CD4-positive, CD25-positive, alpha-beta regulatory T cell (primary cell): ENCODE data around the gene F10. TPM values are rescaled to one million over a fixed set of nuclear protein-coding genes. Genes with fewer than 3 reads are reported as not detected.
"Not testable (repeated sequence)": the region's sequence is repeated elsewhere in the genome, so short reads cannot be mapped to it uniquely, and the experiment has no call there.

Experiments used
- ATAC-seq, 2 donors: fragments of 150-1000 bp; cut with Tn5 transposase; one replicate each; pipeline ENCODE4 v1.10.0; 2021; ENCODE audit warnings: low read depth in 2 of 2, moderate number of reproducible peaks in 2 of 2, moderate library complexity in 1 of 2
- DNase-seq, 3 donors: peaks; one replicate each; pipeline versions ENCODE4 v3.0.0 to v3.0.0-alpha.2; 2012 to 2022; ENCODE audit warnings: mixed read lengths in 1 of 3
- H3K27ac ChIP-seq: one replicate; pipeline ENCODE4 v1.7.0; 2013; ENCODE audit warnings: mild to moderate bottlenecking, low read length; ENCODE audit not compliant: insufficient read depth, poor library complexity, severe bottlenecking
- H3K27me3 ChIP-seq: one replicate; pipeline ENCODE4 v1.7.0; 2013; ENCODE audit warnings: low read length; ENCODE audit not compliant: control insufficient read depth, insufficient read depth
- H3K36me3 ChIP-seq: one replicate; pipeline ENCODE4 v1.7.0; 2013; ENCODE audit warnings: mild to moderate bottlenecking, low read length, moderate library complexity; ENCODE audit not compliant: control insufficient read depth, insufficient read depth
- H3K4me1 ChIP-seq: 2 replicates; pipeline ENCODE4 v1.7.0; 2013; ENCODE audit warnings: mild to moderate bottlenecking, low read length; ENCODE audit not compliant: insufficient read depth, control insufficient read depth, poor library complexity, severe bottlenecking
- H3K4me3 ChIP-seq: one replicate; pipeline ENCODE4 v1.7.0; 2013; ENCODE audit warnings: low read depth, mild to moderate bottlenecking, low read length, moderate library complexity
- H3K9me3 ChIP-seq, 2 experiments: 1 replicate in 1 of 2; 2 replicates in 1 of 2; pipeline ENCODE4 v1.7.0; 2013; ENCODE audit warnings: low read length in 2 of 2, mild to moderate bottlenecking in 1 of 2, moderate library complexity in 1 of 2; ENCODE audit not compliant: control insufficient read depth in 2 of 2
- H3K27ac Mint-ChIP-seq, 3 donors: one replicate each; pipeline ENCODE4 v1.8.0; 2020 to 2022; ENCODE audit warnings: mild to moderate bottlenecking in 3 of 3, mixed read lengths in 3 of 3, moderate library complexity in 2 of 3
- H3K27me3 Mint-ChIP-seq: one replicate; pipeline ENCODE4 v1.8.0; 2022; ENCODE audit warnings: mild to moderate bottlenecking, mixed read lengths
- H3K36me3 Mint-ChIP-seq: one replicate; pipeline ENCODE4 v1.8.0; 2020; ENCODE audit warnings: mixed read lengths
- H3K4me1 Mint-ChIP-seq, 4 donors: one replicate each; pipeline ENCODE4 v1.8.0; 2020 to 2022; ENCODE audit warnings: mixed read lengths in 4 of 4, mild to moderate bottlenecking in 1 of 4
- H3K4me3 Mint-ChIP-seq, 4 donors: one replicate each; pipeline ENCODE4 v1.8.0; 2020 to 2022; ENCODE audit warnings: mild to moderate bottlenecking in 4 of 4, mixed read lengths in 4 of 4, moderate library complexity in 3 of 4
- H3K9me3 Mint-ChIP-seq, 7 donors: one replicate each; pipeline ENCODE4 v1.8.0; 2020 to 2022; ENCODE audit warnings: mixed read lengths in 7 of 7, mild to moderate bottlenecking in 3 of 7, moderate library complexity in 2 of 7
- polyA plus RNA-seq, 4 donors: library from polyadenylated mRNA; unstranded; fragments of 300-500 nt; fragmentation: Illumina TruSeq; gene quantifications; one replicate each; pipeline ENCODE4 v1.2.3, GENCODE V29; 2021
- total RNA-seq: library from RNA; stranded (reverse); gene quantifications from one replicate; pipeline ENCODE4 v1.2.3, GENCODE V29; 2022

Gene F10
- total and polyA plus RNA-seq, 5 donors from 2014 or later = 0.11 TPM; not detected in 4

DNA sequence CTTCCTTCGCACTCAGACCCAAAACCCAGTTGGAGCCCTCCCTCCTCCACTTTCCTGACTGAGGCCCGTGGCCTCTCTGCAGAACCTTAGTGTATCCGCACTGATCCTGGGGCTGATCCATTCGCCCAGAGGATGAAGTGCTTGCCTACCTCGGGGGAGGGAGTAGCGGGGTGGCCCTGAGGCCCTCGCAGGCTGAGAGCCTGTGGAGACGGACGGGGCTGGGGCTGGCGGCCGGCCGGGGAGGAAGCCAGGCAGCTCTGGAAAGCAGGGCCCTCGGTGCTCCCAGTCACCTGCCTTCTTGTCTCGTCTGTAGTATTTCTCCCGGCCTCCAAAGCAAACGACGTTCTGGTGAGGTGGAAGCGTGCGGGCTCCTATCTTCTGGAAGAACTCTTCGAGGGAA is 37.1 kb downstream of the F10 start:
- no peak for DNase-seq
- no peak for ATAC-seq
- peaks cover 13% of the 10 kb centered on the region for H3K4me1 ChIP-seq
- no peaks in the 10 kb centered on the region for H3K9me3 ChIP-seq
- H3K27ac ChIP-seq = no peak overlapping the region
- no peaks in the 10 kb centered on the region for H3K27me3 Mint-ChIP-seq
- H3K4me3 ChIP-seq = no peak overlapping the region
- H3K27ac Mint-ChIP-seq = no peak overlapping the region
- H3K4me3 Mint-ChIP-seq = peak overlapping the region in 1 of 4 donors; percentile 52
- no peaks in the 10 kb centered on the region for H3K36me3 Mint-ChIP-seq
- H3K36me3 ChIP-seq = no peaks in the 10 kb centered on the region
- no peaks in the 10 kb centered on the region for H3K27me3 ChIP-seq
- H3K4me1 Mint-ChIP-seq = peaks cover 0 to 36% (median 15%) of the 10 kb centered on the region in 4 donors
- H3K9me3 Mint-ChIP-seq = peaks cover 0 to 5% (median 0%) of the 10 kb centered on the region in 7 donors

DNA sequence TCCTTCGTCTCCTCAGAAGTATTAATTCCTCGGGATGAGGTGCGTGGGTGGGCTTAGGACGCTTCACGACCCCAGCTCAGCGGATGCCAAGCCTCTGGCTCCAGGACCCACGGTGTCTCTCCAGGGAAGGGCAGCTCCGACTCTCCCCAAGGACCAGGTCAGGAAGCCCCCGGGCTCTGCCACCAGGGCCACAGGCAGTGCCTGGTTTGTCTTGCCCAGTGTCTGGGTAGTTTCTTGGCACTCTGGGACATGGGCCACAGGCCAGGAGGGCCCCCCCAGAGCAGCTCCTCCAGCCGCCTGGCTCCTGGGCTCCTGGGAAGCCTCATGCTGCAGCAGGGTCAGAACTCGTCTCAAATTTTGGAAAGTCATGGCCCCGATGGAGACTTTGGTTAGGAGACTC is 38.4 kb downstream of the F10 start:
- Mint-ChIP-seq H3K4me1 (peaks cover 0 to 36% (median 17%) of the 10 kb centered on the region in 4 donors), H3K27ac (peak overlapping the region in 1 of 3 donors; percentile 92), H3K36me3 (no peaks in the 10 kb centered on the region), H3K27me3 (no peaks in the 10 kb centered on the region), H3K4me3 (peak overlapping the region in 2 of 4 donors; percentile 52 to 86), H3K9me3 (peaks cover 0 to 2% (median 0%) of the 10 kb centered on the region in 7 donors)
- peaks cover 13% of the 10 kb centered on the region for H3K4me1 ChIP-seq
- no peaks in the 10 kb centered on the region for H3K9me3 ChIP-seq
- H3K27ac ChIP-seq = peak overlapping the region; percentile 5
- no peaks in the 10 kb centered on the region for H3K36me3 ChIP-seq
- no peaks in the 10 kb centered on the region for H3K27me3 ChIP-seq
- DNase-seq = no peak
- no peak for ATAC-seq
- no peak overlapping the region for H3K4me3 ChIP-seq

DNA sequence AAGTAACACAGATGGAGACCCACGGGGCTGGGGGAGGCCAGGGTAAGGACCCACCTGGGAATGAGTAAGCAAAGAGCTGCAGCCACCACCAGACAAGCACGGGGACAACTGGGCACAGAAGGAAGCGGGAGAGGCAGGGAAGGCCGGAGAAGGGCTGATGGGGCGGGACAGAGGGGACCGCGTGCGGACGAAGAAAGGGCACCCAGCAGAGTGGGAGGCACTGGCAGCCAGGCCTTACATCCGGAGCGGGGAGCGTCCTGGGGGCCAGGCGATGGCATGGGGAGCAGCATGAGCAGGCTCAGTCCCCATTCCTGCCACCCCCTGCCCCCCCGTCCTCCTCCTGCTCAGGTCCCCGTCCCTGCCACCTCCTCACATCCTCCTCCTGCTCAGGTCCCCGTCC is 38.8 kb downstream of the F10 start:
- H3K36me3 ChIP-seq = no peaks in the 10 kb centered on the region
- H3K4me1 Mint-ChIP-seq = peaks cover 0 to 36% (median 18%) of the 10 kb centered on the region in 4 donors
- no peaks in the 10 kb centered on the region for H3K27me3 Mint-ChIP-seq
- no peaks in the 10 kb centered on the region for H3K27me3 ChIP-seq
- H3K4me3 ChIP-seq = no peak overlapping the region
- H3K27ac Mint-ChIP-seq = peak overlapping the region in 1 of 3 donors; percentile 92
- ATAC-seq = no peak
- H3K4me3 Mint-ChIP-seq = peak overlapping the region in 3 of 4 donors; percentile 47 to 86 (median 67)
- peak in 1 of 3 donors; percentile 26 for DNase-seq
- peaks cover 0 to 2% (median 0%) of the 10 kb centered on the region in 7 donors for H3K9me3 Mint-ChIP-seq
- H3K9me3 ChIP-seq = no peaks in the 10 kb centered on the region
- peaks cover 13% of the 10 kb centered on the region for H3K4me1 ChIP-seq
- no peak overlapping the region for H3K27ac ChIP-seq
- no peaks in the 10 kb centered on the region for H3K36me3 Mint-ChIP-seq

DNA sequence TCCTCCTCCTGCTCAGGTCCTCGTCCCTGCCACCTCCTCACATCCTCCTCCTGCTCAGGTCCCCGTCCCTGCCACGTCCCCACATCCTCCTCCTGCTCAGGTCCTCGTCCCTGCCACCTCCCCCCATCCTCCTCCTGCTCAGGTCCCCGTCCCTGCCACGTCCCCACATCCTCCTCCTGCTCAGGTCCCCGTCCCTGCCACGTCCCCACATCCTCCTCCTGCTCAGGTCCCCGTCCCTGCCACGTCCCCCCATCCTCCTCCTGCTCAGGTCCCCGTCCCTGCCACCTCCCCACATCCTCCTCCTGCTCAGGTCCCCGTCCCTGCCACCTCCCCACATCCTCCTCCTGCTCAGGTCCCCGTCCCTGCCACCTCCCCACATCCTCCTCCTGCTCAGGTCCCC is 39.4 kb downstream of the F10 start:
- not testable (repeated sequence) for H3K4me3 ChIP-seq, H3K9me3 ChIP-seq, H3K36me3 ChIP-seq, H3K27ac ChIP-seq, H3K9me3 Mint-ChIP-seq, ATAC-seq, H3K36me3 Mint-ChIP-seq, H3K27ac Mint-ChIP-seq, H3K4me3 Mint-ChIP-seq, H3K27me3 ChIP-seq, H3K27me3 Mint-ChIP-seq
- peaks cover 13% of the 10 kb centered on the region for H3K4me1 ChIP-seq
- H3K4me1 Mint-ChIP-seq = peaks cover 0 to 36% (median 18%) of the 10 kb centered on the region in 4 donors
- DNase-seq = peak in 1 of 3 donors; percentile 22

DNA sequence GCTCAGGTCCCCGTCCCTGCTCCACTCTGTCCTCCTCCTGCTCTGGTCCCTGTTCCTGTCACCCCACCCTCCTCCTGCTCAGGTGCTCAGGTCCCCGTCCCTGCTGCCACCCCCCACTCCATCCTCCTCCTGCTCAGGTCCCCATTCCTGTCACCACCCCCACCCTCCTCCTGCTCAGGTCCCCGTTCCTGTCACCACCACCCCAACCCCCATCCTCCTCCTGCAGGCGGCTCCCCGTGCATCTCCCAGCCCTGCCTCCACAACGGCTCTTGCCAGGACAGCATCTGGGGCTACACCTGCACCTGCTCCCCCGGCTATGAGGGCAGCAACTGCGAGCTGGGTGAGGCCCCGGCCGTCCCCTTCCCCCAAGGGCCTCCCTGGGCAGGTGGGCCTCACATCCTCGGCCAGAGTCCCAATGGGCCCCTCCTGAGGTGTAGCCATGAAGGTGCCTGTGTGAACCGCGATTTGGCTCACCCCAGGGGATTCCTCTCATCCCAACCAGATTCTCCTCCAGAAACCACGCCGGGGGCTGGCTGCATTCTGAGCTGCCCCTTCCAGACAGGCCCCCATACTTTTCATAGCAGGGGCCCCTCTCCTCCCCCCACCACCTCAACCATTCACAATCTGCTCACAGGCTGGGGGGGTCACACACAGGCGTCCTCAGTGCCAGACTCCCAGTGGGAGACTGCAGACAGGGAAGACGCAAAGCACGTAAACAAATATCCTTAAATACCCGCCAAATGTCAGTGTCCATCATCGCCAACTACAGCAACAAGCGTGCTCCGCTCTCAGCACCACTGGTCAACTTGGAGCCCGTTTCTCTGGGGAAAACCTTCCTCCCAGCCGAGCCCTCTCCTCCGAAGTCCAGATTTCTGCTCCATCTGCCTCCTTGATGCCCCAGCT is 40.4 kb downstream of the F10 start:
- Histone ChIP-seq H3K9me3 (peaks cover 0 to 1% of the 10 kb centered on the region in 2 experiments), H3K4me3 (no peak overlapping the region), H3K27ac (no peak overlapping the region), H3K27me3 (no peaks in the 10 kb centered on the region), H3K4me1 (peaks cover 13% of the 10 kb centered on the region), H3K36me3 (no peaks in the 10 kb centered on the region)
- Mint-ChIP-seq H3K36me3 (peaks cover 9% of the 10 kb centered on the region), H3K27ac (peak overlapping the region in 2 of 3 donors; percentile 74 to 86), H3K9me3 (peaks cover 0 to 3% (median 0%) of the 10 kb centered on the region in 7 donors), H3K27me3 (no peaks in the 10 kb centered on the region), H3K4me1 (peaks cover 4 to 36% (median 18%) of the 10 kb centered on the region in 4 donors), H3K4me3 (peak overlapping the region in 3 of 4 donors; percentile 41 to 52 (median 51))
- DNase-seq (peak in 2 of 3 donors; percentile 30 to 37), ATAC-seq (peak; percentile 13 to 32)

DNA sequence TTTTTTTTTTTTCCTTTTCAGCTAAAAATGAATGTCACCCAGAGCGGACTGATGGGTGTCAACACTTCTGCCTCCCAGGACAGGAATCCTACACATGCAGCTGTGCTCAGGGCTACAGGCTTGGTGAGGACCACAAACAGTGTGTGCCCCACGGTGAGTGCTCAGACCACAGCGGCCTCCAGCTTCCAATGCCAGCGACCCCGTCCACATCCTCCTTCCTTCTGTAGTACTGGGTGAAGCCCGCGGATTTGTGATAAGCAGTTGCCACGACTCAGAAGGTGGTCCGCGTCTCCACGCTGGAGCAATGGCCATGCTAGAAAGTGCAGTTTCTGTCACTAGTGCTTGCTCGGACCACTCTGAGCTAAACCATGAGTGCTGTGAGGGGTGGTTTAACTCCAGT is 41.9 kb downstream of the F10 start:
- Mint-ChIP-seq H3K4me3 (peak overlapping the region in 1 of 4 donors; percentile 73), H3K4me1 (peaks cover 4 to 35% (median 18%) of the 10 kb centered on the region in 4 donors), H3K27ac (peak overlapping the region in 2 of 3 donors; percentile 11 to 52), H3K27me3 (no peaks in the 10 kb centered on the region), H3K36me3 (peaks cover 19% of the 10 kb centered on the region), H3K9me3 (peaks cover 0 to 7% (median 0%) of the 10 kb centered on the region in 7 donors)
- Histone ChIP-seq H3K27me3 (no peaks in the 10 kb centered on the region), H3K36me3 (no peaks in the 10 kb centered on the region), H3K9me3 (peaks cover 0 to 1% of the 10 kb centered on the region in 2 experiments), H3K27ac (no peak overlapping the region), H3K4me3 (no peak overlapping the region), H3K4me1 (peaks cover 13% of the 10 kb centered on the region)
- DNase-seq = no peak
- no peak for ATAC-seq

DNA sequence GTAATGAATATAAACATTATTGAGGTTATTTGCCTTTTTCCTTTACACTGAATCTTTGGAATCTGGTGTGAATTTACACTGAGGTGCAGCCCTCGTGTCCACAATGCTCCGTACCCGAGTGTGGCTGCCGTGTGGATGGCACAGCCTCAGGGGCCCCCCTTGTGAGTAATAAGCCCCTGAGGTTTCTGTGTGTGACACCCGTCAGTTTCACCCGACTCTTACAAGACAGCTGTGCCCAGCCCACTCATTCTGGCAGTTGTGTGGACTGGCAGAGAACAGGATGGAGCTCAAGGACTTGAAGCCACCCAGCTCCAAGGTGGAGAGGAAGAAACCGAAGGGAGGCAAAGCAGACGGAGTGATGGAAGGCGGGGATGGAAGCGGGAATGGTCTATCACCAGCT is 43.7 kb downstream of the F10 start:
- Mint-ChIP-seq H3K27me3 (no peaks in the 10 kb centered on the region), H3K9me3 (peaks cover 0 to 7% (median 0%) of the 10 kb centered on the region in 7 donors), H3K27ac (peak overlapping the region in 2 of 3 donors; percentile 12 to 57), H3K4me3 (no peak overlapping the region), H3K4me1 (peaks cover 2 to 29% (median 16%) of the 10 kb centered on the region in 4 donors), H3K36me3 (peaks cover 22% of the 10 kb centered on the region)
- DNase-seq = no peak
- Histone ChIP-seq H3K9me3 (peaks cover 0 to 1% of the 10 kb centered on the region in 2 experiments), H3K27ac (no peak overlapping the region), H3K36me3 (peaks cover 2% of the 10 kb centered on the region), H3K4me1 (peaks cover 11% of the 10 kb centered on the region), H3K27me3 (no peaks in the 10 kb centered on the region), H3K4me3 (no peak overlapping the region)
- no peak for ATAC-seq
